ENCODE data around the gene PDZK1IP1.
"Not testable (repeated sequence)": the region's sequence is repeated elsewhere in the genome, so short reads cannot be mapped to it uniquely, and the experiment has no call there.

The PDZK1IP1 gene

DNA sequence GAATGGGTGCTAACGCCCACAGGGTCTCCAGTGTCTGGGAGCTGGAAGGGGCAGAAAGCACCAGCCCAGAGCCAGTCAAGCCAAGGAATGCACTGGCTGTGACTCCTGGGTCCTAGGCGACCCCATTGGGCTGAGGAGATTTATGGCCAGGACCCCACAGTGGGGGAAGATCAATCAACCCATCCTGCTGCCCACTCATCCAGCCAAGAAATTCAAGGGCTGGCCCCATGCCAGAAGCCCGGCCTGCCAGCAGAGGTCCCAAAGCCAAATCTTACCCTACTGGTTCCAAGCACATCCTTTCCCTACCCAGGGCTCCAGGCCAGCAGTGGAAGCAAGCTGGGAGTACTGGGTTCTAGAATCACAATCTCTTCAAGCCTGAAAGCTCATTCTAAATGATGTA, 6.8 kb upstream of the PDZK1IP1 start:
- DNase-seq (ENCODE audit: low spot score) = no peak

GRCh38 chr1:47195981-47196380, 6.1 kb upstream of the PDZK1IP1 start:
- not testable (repeated sequence) for DNase-seq (ENCODE audit: low spot score)

GRCh38 chr1:47194311-47194710, 4.5 kb upstream of the PDZK1IP1 start:
- DNase-seq (ENCODE audit: low spot score) = no peak

DNA sequence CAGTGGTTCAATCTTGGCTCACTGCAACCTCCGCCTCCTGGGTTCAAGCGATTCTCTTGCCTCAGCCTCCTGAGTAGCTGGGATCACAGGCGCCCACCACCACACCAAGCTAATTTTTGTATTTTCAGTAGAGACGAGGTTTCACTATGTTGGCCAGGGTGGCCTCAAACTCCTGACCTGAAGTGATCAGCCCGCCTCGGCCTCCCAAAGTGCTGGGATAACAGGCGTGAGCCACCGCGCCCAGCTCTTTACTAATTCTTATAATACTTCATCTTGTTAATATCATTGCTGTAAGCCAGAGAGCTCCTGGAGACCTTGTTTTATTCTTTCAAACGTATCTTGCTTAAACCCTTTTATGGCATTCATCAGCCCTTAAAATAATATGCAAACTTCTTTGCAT, 3.7 kb upstream of the PDZK1IP1 start:
- DNase-seq (ENCODE audit: low spot score) = not testable (repeated sequence)

DNA sequence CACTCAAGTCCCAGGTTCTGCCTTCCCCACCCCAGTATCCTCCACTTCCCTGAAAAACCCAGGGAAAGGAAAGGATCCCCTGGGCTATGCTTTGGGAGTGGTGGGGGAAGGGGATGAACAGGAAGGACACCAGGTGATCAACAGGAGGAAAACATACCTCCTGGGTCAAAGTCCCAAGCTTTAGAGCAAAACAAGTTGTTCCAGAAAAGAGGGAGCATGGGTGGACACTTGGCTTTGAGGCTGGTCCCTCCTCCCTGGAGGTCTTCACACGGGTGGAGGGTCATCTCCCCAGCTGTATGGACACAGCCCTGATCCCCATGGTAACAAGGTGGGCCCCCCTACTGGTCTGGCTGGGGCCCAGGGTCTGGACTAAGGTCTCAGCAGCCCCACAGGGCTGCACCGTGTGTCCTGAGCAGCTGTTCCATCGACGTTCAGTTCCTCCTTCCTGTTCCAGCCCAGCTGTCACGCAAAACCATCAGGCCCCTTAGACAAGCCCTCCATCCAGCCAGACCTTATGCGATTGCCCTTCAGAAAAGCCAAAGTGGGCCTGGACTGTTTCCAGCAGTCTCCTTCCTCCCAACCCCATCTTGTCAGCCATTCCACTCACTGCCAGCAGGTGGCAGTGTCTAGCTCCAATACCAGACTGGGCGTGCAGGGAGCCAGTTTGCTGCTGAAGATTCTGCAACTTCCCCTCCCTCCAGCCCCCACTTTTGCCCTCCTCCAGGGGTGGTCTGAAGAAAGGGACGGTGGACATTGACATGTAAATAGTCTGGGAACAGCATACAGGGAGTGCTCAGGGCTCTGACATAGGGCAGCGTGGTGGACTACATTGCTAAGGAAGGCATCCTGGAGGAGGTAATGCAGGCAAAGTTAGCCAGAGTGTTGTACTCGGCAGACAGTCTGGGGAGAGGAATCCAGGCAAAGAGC, 2.9 kb upstream of the PDZK1IP1 start:
- DNase-seq (ENCODE audit: low spot score) = peak; percentile 87

DNA sequence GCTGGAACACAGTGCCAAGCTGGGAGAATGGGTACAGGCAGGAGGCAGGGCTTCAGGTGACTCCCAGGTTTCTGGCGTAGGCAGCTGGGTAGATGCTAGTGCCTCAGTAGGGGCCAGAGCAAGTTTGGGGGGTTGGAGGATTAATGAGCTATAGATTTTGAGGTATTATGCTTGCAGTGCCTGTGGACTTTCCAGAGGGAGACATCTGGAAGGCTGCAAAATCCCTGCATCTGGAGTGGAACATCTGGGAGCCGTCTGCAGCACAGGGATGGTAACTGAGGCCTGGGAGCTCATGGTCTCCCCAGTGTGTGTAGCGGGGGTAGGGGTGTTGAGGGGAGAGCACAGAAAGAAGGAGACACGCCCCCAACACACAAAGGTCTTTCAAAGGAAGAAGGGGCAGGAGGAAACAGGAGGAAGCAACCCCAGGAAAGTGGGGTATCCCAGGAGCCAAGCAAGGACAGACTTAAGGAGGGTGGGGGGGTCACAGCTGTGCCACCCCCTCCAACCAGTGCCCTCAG, 2.2 kb upstream of the PDZK1IP1 start:
- peak; percentile 34 for DNase-seq (ENCODE audit: low spot score)

DNA sequence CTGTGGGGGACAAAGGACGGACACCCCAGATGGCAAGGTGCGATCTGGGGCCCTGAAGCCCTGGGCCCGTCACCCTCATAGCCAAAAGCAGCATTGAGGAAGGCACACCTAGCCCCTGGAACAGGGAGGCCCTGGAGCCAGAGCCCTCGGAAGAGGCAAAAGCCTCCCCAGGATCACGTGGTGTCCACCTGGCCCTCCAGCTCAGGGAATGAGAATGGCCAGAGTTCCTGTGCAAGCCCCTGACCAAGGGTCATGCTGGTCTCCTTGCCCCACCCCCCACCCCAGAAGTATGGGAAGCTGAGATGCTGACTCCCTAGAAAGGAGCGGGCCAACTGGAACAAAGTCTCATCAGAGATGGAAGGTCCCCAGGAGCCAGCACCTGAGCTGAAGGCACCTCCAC, 1.0 kb upstream of the PDZK1IP1 start:
- DNase-seq (ENCODE audit: low spot score) = no peak

DNA sequence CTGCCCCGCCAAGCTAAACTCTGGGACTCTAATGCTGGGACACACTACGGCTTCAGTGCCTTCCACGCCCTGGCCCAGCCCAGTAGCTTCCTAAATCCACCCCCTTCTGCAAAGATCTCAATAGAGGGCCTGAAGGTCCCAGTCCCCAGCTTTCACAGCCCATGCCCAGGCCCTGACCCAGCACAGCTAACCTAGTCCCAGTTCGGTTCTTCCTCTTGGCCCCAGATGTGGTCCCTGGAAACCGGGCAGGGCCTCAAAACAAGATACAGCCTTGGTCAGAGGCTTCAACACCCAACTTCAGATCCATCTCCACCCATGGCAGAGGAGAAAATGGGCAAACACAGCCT, 646 bp upstream of the PDZK1IP1 start:
- no peak for DNase-seq (ENCODE audit: low spot score)

- no peak for DNase-seq (ENCODE audit: low spot score)
These were observed 748 bp downstream of the PDZK1IP1 start for GRCh38 chr1:47188791-47189785.

DNA sequence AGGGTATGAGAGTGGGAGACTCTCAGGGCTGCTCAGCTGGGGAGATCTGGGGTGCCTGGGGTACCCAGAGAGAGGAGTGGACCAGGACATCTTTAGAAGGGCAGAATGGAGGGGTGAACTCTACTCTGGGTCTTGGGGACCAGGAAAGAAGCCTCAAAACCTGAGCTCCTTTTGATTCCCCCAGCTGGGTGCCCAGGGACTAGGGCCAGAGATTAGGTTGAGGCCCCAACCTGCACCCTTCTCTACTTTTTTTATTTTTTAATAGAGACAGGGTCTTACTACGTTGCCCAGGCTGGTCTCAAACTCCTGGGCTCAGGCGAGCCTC, 1.9 kb downstream of the PDZK1IP1 start:
- no peak for DNase-seq (ENCODE audit: low spot score)

- no peak for DNase-seq (ENCODE audit: low spot score)
These were observed 2.5 kb downstream of the PDZK1IP1 start for GRCh38 chr1:47187231-47187925.

- DNase-seq (ENCODE audit: low spot score) = no peak
These were observed 3.3 kb downstream of the PDZK1IP1 start for GRCh38 chr1:47186267-47187185.

DNA sequence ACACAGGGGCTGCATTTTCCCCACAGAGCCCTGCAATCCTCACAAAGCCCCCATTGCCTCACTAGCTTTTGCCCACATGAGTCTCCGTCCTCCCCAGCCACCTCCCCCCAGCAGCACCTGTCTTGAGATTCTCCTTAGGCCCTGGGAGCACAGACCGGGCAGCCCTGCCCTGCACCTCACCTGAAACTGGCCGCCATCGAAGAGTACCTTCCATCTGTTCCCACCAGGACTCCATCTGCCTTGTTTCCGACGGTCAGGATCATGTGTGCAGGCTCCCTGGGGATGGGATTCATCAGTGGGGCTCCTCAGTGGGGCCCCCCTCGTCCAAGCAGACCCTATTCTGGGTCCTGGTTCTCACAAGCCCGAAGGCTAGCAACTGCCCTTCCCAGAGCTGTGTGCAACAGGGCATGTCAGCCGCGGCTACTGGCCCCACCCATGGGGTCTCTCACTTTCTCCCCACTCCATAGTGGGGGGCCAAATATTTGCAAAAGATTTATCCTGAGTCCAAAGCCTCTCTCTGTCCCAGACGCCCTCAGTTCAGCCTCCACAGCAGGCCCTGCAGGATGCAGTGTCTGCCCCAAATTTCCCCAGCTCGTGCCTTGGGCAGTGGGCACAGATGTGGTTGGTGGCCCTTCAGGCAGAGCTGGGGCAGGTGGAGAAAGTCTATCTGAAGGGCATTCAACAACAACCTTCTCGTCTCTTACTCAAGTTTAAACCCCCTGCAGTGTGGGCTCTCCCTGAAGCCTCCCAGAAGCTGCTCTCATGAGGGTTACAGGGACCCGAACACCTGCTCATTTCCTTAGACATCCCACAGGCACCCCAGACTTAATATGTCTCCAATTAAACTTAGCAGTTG, 4.8 kb downstream of the PDZK1IP1 start:
- DNase-seq (ENCODE audit: low spot score) = no peak

DNA sequence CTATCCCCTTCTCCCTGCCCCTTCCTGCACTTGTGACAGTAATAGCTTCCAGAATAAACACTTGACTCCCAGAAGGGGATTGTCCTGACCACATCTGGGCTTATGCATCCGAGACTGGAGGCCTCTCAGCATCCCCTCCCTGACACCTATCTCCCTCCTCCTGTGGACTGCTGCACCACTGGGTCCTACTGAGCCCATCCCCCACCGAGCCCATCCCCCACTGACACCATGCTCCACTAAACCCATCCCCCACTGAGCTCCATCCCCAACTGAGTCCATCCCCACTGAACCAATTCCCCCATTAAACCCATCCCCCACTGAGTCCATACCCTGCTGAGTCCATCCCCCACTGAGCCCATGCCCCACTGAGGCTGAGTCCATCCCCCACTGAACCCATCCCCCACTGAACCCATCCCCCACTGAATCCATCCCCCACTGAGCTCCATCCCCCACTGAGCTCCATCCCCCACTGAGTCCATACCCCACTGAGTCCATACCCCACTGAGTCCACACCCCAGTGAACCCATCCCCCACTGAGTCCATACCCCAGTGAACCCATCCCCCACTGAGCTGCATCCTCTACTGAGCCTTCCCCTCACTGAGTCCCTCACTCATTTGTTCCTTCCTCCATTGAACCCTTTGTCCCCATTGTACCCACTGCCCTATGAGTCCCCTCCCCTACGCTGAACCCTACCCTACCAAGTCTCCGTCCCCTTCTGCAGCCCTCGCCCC, 5.6 kb downstream of the PDZK1IP1 start:
- DNase-seq (ENCODE audit: low spot score) = no peak

- no peak for DNase-seq (ENCODE audit: low spot score)
These were observed 6.3 kb downstream of the PDZK1IP1 start for GRCh38 chr1:47183308-47184089.

DNA sequence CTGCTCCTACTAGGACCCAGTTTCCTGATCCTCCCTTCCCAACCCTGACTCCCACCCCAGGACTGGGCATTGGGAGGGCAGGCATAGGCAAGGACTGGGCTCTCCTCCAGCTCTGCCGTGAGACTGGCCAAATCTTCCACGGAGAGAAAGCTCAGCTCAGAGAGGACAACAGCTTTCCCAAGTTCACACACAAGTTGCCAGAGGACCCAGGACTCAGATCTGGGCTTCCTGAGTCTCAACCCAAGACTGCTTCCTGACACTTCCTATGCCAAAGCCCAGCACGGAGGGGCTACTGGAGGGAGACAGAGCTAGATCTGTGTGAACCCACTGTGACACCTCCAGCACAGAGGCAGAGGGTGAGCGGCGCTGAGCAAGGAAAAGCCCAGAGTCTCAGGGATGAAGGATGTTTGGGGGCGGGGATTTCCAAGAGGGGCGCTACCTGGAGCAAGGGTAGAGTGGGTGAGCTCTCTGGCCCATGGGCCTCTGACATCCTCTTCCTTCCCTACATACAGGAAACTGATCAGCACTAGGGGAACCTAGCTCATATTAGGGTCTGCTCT, 7.1 kb downstream of the PDZK1IP1 start:
- DNase-seq (ENCODE audit: low spot score) = no peak

- no peak for DNase-seq (ENCODE audit: low spot score)
These were observed 7.7 kb downstream of the PDZK1IP1 start for GRCh38 chr1:47181955-47182675.

Measured in ecto neural progenitor cell (in vitro differentiated cells).